Ectodermal cell (in vitro differentiated cells): ENCODE data around the gene UTS2.

Experiments used
- H3K27ac ChIP-seq: 2 replicates; pipeline ENCODE4 v1.7.0; 2013; ENCODE audit warnings: mild to moderate bottlenecking, low read depth, low read length; ENCODE audit not compliant: insufficient read depth, poor library complexity, severe bottlenecking
- H3K27me3 ChIP-seq: 2 replicates; pipeline ENCODE4 v1.7.0; 2013; ENCODE audit warnings: mild to moderate bottlenecking, low read length; ENCODE audit not compliant: insufficient read depth, control insufficient read depth, poor library complexity, severe bottlenecking
- H3K36me3 ChIP-seq: one replicate; pipeline ENCODE4 v1.7.0; 2013; ENCODE audit warnings: low read length; ENCODE audit not compliant: control insufficient read depth, insufficient read depth
- H3K4me1 ChIP-seq: one replicate; pipeline ENCODE4 v1.7.0; 2013; ENCODE audit warnings: low read length; ENCODE audit not compliant: control insufficient read depth, insufficient read depth
- H3K4me3 ChIP-seq: 2 replicates; pipeline ENCODE4 v1.7.0; 2013; ENCODE audit warnings: low read depth, low read length, control low read depth; ENCODE audit not compliant: insufficient read depth
- H3K9me3 ChIP-seq: 2 replicates; pipeline ENCODE4 v1.7.0; 2013; ENCODE audit warnings: mild to moderate bottlenecking, low read length, moderate library complexity; ENCODE audit not compliant: control insufficient read depth
- WGBS, 2 experiments: methylation state at CpG; one replicate each; pipeline ENCODE4 v1.1.7; 2013; ENCODE audit warnings: missing lambda C conversion rate in 2 of 2; 5-methylcytosine and 5-hydroxymethylcytosine counted together

The UTS2 gene

DNA sequence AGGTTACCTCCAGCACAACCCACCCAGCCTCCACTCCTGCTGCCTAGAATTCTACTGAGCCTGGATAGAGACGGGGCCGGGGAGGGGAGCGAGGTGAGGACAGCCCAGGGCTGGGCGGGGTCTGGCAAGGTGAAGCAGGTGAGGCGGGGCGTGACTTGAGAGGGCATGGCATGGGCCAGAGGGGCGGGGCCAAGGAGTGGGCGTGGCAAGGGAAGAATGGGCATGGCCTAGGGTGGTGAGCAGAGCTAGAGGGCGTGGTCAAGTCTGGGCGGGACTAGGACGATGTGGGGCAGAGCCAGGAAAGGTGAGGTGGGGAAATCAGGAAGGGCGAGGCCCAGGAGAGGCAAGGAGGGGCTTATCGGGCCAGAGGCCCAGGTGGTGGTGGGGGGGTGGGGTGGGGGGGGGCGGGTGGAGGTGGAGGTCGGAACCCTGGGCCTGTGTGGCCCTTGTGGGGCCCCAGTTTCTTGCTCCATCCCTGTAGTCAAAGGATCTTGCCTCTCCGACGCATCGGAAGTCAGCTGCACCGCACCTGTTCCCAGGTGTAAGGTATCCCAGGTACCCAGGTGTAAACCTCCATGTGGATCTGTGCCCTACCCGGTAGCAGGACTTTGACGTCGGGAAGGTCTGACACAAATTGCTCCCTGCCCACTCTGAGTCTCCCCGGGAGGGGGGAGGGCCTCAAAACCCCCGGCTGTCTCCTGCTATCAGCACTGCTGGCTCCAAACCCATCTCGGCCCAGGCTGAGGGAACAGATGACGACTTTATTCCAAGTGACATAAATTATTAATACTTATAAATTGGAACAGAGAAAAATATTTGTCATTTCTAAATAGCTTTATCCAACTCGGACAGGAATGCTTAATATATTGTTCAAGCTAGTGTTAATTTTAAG, 32.9 kb upstream of the UTS2 start:
- 84 to 85% methylated on average over 22 to 24 of the region's 27 CpGs for WGBS, 2 experiments
- Histone ChIP-seq H3K36me3 (no peaks in the 10 kb centered on the region), H3K9me3 (no peaks in the 10 kb centered on the region), H3K27me3 (no peaks in the 10 kb centered on the region), H3K27ac (no peak overlapping the region), H3K4me3 (no peak overlapping the region), H3K4me1 (no peaks in the 10 kb centered on the region)

DNA sequence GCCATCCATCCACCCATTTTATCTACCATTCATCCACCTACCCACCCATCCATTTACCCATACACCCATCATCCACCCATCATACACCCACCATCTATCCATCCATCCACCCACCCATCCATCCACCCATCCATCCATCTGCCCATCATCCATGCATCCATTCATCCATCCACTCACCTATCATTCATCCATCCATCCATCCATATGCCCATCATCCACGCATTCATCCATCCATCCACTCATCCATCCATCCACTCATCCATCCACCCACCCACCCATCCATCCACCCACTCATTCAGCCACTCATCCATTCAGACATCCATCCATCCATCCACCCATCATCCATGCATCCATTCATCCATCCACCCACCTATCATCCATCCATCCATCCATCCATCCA, 31.9 kb upstream of the UTS2 start:
- H3K27me3 ChIP-seq, result no peaks in the 10 kb centered on the region
- no peaks in the 10 kb centered on the region for H3K9me3 ChIP-seq
- no peaks in the 10 kb centered on the region for H3K4me1 ChIP-seq
- H3K27ac ChIP-seq, result no peak overlapping the region
- H3K36me3 ChIP-seq, result no peaks in the 10 kb centered on the region
- WGBS, 2 experiments, result 94 to 96% methylated on average over 1 of the region's 1 CpG
- H3K4me3 ChIP-seq, result no peak overlapping the region

DNA sequence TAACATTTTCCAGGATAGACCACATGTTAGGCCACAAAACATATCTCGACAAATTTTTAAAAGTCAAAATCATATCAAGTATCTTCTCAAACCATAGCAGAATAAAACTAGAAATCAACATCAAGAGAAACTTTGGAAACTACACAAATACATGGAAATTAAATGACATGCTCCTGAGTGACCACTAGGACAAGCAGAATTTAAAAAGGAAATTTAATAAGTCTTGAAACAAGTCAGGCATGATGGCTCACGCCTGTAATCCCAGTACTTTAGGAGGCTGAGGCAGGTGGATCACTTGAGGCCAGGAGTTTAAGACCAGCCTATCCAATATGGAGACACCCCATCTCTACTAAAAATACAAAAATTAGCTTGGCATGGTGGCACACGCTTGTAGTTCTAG, 26.4 kb upstream of the UTS2 start:
- Histone ChIP-seq H3K4me3 (no peak overlapping the region), H3K36me3 (no peaks in the 10 kb centered on the region), H3K9me3 (no peaks in the 10 kb centered on the region), H3K27ac (no peak overlapping the region), H3K27me3 (no peaks in the 10 kb centered on the region), H3K4me1 (no peaks in the 10 kb centered on the region)
- WGBS, 2 experiments, result 91 to 94% methylated on average over 3 of the region's 3 CpGs

DNA sequence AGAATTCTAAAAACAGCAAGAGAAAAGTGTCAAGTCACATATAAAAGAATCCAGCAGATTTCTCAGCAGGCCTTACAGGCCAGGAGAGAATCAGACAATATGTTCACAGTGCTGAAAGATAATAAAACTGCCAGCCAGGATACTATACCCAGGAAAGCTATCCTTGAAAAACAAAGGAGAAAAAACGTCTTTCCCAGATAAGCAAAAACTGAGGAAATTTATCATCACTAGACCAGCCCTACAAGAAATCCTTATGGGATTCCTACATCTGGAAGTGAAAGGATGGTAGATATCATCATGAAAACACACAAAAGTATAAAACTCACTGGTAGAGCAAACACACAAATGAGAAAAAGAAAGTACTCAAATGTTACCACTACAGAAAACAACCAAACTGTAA, 25.2 kb upstream of the UTS2 start:
- Histone ChIP-seq H3K4me1 (no peaks in the 10 kb centered on the region), H3K27ac (no peak overlapping the region), H3K36me3 (no peaks in the 10 kb centered on the region), H3K27me3 (no peaks in the 10 kb centered on the region), H3K4me3 (no peak overlapping the region), H3K9me3 (no peaks in the 10 kb centered on the region)
- WGBS, 2 experiments, result 43 to 50% methylated on average over 1 of the region's 1 CpG

DNA sequence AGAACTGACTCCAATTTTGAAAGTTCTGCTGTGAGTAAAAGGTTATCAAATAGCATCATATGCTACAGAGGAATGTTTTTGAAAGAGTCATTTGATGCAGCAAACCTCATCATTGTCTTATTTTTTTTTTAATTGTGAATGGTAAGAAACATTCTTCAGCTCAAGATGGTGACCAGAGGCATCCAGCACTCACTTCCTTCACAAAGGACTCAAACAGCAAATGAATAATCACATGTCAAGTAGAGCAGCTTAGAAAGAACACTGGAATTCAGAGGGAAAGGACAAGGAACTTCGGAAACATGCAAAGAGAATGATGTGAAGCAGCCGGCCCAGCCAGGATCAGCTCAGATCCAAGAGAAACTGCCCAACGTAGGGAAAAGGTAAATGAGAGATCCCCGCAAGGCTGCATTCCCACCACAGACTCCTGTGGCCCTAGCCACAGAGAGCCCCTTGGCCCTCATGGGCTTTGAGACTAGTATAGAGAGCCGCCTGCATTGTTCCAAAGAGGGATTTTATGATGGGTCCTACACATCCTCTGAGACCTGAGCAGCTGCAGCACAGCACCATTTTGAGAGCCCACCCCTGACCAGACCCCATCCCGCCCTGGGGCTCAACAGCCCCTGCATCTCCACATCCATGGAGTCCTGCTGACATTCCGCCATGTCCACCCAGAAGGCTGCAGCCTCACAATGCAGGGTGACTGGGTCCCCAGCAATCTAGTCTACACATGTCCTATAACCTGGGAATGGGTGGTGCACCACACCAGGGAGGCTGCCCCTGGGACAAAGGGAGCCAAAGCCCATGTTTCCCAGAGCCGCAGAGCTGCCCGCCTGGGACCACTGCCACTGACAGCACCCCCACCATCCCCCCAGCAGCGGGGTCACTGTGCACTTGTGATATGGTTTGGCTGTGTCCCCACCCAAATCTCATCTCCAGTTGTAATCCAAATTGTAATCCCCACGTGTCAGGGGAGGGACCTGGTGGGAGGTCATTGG, 21.2 kb upstream of the UTS2 start:
- H3K4me1 ChIP-seq, result no peaks in the 10 kb centered on the region
- no peaks in the 10 kb centered on the region for H3K36me3 ChIP-seq
- no peak overlapping the region for H3K4me3 ChIP-seq
- no peak overlapping the region for H3K27ac ChIP-seq
- WGBS, 2 experiments, result 90% methylated on average over 11 of the region's 11 CpGs
- H3K27me3 ChIP-seq, result no peaks in the 10 kb centered on the region
- no peaks in the 10 kb centered on the region for H3K9me3 ChIP-seq

DNA sequence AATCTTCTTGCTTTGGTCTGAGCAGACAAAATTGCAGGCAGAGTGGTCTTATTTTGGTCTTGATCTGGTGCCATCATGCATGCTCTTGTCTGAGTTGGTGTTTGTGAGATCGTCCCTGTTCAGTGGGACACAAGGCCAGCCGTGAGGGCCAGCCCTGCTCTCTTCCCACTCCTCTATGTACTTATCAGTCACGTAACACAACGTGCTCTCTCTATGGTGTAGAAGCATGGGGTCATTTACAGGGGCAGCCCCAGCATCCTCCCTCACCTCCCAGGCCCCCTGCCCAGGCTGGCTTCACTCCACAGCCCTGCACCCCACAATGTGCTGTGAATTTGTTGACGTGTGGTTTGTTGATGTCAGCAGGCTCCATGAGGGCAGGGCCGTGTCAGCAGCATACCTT, 18.3 kb upstream of the UTS2 start:
- Histone ChIP-seq H3K27ac (no peak overlapping the region), H3K9me3 (no peaks in the 10 kb centered on the region), H3K36me3 (no peaks in the 10 kb centered on the region), H3K4me1 (no peaks in the 10 kb centered on the region), H3K27me3 (no peaks in the 10 kb centered on the region), H3K4me3 (no peak overlapping the region)
- 90 to 94% methylated on average over 5 to 6 of the region's 6 CpGs for WGBS, 2 experiments

DNA sequence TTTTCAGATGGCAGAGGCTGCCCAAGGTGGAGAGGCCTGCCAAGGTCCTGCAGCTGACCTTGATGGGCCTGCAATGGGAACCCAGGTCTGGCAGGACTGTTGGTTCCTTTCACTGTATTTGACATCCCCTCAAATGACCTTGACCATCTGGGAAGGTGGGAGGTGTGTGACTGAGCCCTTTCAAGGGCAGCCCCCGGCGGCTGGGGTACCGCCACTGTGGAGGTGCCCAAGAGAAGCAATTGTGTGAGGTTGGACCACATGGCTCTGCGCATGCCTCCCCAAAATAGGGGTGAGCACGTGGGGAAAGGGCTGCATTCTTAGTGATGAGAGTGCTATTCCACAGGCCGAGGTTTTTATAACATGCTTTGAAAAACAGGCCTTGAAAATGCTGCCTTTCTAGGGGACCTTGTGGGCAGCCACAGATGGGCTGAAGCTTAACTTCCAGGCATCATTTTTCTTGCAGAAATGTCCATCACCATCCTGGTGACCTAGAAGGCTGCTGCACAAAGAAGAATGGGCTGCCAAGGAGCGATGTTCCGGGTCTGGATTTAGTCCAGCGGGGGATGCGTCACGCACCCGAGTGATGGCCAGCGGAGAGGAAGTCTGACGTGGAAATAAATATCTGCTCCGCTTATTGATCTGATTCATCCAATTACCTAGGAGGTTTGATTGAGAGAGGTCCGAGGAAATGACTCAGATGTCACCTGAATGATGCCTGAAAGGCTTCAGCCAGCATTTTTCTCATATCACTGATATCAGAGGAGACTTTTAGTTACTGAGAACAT, 16.5 kb upstream of the UTS2 start:
- Histone ChIP-seq H3K9me3 (no peaks in the 10 kb centered on the region), H3K4me1 (no peaks in the 10 kb centered on the region), H3K36me3 (no peaks in the 10 kb centered on the region), H3K27me3 (no peaks in the 10 kb centered on the region), H3K27ac (no peak overlapping the region), H3K4me3 (no peak overlapping the region)
- WGBS, 2 experiments, result 93 to 94% methylated on average over 16 of the region's 16 CpGs

DNA sequence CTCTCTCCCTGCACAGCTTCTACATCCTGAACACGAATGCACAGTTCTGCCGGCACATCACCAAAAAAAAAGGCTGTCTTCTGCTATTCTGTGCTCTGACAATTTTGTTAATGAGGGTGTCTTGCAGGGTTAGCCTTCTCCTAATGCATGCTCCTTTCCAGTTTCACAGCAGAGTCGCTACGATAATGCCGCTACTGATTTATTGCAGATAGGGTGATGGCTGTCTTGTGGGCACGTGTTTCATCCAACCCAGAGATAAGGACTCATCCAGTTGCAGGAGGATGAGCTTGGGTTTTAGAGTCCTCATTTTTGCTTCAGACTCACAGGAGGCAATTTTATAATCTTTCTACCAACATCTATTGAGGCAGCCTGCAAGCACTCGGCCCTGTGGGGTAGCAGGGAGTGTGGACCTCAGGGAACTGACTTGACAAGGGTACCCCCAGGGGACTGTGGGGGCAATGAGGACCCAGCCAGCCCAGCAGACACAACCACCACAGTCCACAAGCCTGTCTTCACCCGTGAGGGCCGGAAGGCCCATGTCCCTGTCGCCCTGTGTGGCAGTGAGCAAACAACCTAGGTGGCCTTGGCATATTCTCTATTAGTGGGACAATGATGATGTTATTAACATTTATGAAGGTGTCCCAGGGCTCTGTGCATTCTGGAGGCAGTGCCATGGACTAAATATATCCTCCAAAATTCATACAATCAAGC, 15.4 kb upstream of the UTS2 start:
- H3K27ac ChIP-seq, result no peak overlapping the region

DNA sequence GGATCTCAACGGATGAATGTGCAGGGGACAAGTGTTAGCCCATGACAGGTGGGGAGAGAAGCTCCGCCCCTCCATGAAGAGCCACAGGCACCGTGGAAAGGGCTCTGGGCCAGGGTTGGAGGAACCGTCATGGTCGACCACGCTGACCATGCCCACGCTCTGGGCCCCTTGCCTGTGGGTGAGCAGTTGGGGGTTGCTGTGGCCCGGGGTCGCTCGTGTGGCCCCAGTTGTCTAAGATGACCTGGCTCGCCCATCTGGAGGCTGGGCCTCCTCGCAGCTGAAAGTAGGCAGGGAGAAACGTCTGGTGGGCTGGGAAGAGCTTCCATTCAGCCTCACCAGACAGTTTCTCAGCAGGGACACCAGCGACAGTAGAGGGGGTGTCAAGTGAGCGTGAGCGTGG, 13.1 kb upstream of the UTS2 start:
- Histone ChIP-seq H3K27ac (no peak overlapping the region), H3K4me3 (no peak overlapping the region), H3K9me3 (no peaks in the 10 kb centered on the region), H3K27me3 (no peaks in the 10 kb centered on the region), H3K4me1 (no peaks in the 10 kb centered on the region), H3K36me3 (no peaks in the 10 kb centered on the region)
- WGBS, 2 experiments, result 91 to 94% methylated on average over 16 of the region's 16 CpGs

More for the DNA sequence above, 15.4 kb upstream of the UTS2 start:
- no peaks in the 10 kb centered on the region for H3K9me3 ChIP-seq
- no peaks in the 10 kb centered on the region for H3K4me1 ChIP-seq
- no peak overlapping the region for H3K4me3 ChIP-seq
- 88 to 90% methylated on average over 10 of the region's 10 CpGs for WGBS, 2 experiments
- no peaks in the 10 kb centered on the region for H3K36me3 ChIP-seq
- no peaks in the 10 kb centered on the region for H3K27me3 ChIP-seq
